ENCODE results near the gene PLCD3.

DNA sequence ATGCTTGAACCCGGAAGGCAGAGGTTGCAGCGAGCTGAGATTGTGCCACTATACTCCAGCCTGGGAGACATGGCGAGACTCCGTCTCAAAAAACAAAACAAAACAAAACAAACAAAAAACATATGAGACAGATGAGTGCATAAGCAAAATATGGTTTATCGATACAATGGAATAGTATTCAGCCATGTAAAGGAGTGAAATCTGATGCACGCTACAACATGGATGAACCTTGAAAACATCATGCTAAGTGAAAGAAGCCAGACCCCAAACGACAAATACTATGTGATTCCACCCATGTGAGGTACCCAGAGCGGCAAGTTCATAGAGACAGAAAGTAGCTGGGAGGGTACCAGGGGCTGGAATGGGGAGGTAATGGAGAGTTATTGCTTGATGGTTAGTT is 6.8 kb downstream of the PLCD3 start:
- no peak for TF ChIP-seq CHD2 (IDR thresholded peaks at IDR 0.05; ENCODE audit: low read depth, low read length)
- no peak for TF ChIP-seq BHLHE40 (IDR thresholded peaks at IDR 0.05; ENCODE audit: low read length)
- no peak for TF ChIP-seq RBM39 (optimal IDR thresholded peaks at IDR 0.05; ENCODE audit: low read depth, low read length)
- no peak for TF ChIP-seq GABPB1 (CRISPR knock-in tag; IDR thresholded peaks at IDR 0.05)
- no peak for TF ChIP-seq CBX2 (IDR thresholded peaks at IDR 0.05; ENCODE audit: insufficient read depth, low read length, poor library complexity, severe bottlenecking)
- TF ChIP-seq CTCF (IDR thresholded peaks at IDR 0.05 in 2 of 3, conservative IDR thresholded peaks at IDR 0.05 in 1 of 3; ENCODE audit: insufficient read depth in 2 of 3, low read depth in 1 of 3, low read length in 3 of 3) = no peak
- TF ChIP-seq GABPA (tag; conservative IDR thresholded peaks at IDR 0.05; ENCODE audit: low read depth) = no peak
- TF ChIP-seq, protein P1, sequence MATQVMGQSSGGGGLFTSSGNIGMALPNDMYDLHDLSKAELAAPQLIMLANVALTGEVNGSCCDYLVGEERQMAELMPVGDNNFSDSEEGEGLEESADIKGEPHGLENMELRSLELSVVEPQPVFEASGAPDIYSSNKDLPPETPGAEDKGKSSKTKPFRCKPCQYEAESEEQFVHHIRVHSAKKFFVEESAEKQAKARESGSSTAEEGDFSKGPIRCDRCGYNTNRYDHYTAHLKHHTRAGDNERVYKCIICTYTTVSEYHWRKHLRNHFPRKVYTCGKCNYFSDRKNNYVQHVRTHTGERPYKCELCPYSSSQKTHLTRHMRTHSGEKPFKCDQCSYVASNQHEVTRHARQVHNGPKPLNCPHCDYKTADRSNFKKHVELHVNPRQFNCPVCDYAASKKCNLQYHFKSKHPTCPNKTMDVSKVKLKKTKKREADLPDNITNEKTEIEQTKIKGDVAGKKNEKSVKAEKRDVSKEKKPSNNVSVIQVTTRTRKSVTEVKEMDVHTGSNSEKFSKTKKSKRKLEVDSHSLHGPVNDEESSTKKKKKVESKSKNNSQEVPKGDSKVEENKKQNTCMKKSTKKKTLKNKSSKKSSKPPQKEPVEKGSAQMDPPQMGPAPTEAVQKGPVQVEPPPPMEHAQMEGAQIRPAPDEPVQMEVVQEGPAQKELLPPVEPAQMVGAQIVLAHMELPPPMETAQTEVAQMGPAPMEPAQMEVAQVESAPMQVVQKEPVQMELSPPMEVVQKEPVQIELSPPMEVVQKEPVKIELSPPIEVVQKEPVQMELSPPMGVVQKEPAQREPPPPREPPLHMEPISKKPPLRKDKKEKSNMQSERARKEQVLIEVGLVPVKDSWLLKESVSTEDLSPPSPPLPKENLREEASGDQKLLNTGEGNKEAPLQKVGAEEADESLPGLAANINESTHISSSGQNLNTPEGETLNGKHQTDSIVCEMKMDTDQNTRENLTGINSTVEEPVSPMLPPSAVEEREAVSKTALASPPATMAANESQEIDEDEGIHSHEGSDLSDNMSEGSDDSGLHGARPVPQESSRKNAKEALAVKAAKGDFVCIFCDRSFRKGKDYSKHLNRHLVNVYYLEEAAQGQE (IDR thresholded peaks at IDR 0.05; ENCODE audit: borderline replicate concordance) = no peak
- TF ChIP-seq, protein P1 (CRISPR knock-in tag; IDR thresholded peaks at IDR 0.05; ENCODE audit: low read depth) = no peak
- TF ChIP-seq RBFOX2 (IDR thresholded peaks at IDR 0.05; ENCODE audit: low read depth, low read length) = no peak
- no peak for TF ChIP-seq SREBF1 (IDR thresholded peaks at IDR 0.05; ENCODE audit: borderline replicate concordance, low read depth, low read length)
- no peak for TF ChIP-seq MYC (IDR thresholded peaks at IDR 0.05; ENCODE audit: low read depth, low read length)
- no peak for TF ChIP-seq MYC (CRISPR knock-in tag; IDR thresholded peaks at IDR 0.05; ENCODE audit: borderline replicate concordance, low read depth)
- TF ChIP-seq EP300 (IDR thresholded peaks at IDR 0.05; ENCODE audit: low read length) = no peak
- TF ChIP-seq ZNF232 (CRISPR knock-in tag; IDR thresholded peaks at IDR 0.05) = no peak
- TF ChIP-seq YY1 (IDR thresholded peaks at IDR 0.05; ENCODE audit: borderline replicate concordance in 1 of 3, control insufficient read depth in 1 of 3, extremely low read depth in 1 of 3, insufficient read depth in 3 of 3, insufficient read length in 1 of 3, insufficient replicate concordance in 2 of 3, low read depth in 1 of 3, low read length in 2 of 3) = no peak

Data from K562 (cell line).